ENCODE results near the gene CUL9.

CUL9 gene

DNA sequence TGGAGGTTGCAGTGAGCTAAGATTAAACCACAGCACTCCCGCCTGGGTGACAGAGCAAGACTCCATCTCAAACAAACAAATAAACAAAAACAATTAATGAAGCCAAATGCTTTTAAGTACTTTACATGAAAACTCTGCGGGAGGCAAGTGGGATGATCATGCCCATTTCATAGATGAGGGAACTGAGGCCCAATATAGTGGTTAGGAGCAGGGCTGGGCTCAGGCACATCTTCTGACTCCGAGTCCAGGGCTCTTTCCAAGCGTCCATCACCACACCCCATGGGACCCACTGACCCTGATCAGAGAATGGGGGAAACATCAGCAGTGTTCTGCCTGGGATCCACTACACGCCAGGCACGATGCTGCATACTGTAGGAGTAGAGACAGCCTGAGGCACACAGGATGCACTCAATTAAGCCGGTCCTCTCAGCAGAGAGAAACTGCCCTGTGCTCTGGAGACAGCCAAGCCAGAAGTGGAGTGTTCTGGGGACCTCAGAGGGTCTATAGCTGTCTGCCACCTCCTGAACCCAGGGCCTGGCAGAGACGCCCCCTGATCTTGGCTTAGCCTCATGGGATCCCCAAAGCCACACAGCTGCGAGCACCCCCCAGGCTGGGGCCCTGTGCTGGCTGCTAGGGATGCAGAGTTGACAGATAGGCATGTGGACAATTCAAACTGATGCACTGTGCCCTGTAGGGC is 74.8 kb downstream of the CUL9 start:
- H3K4me1 ChIP-seq (ENCODE audit: insufficient read depth, low read length): no peaks in the 10 kb centered on the region
- no peaks in the 10 kb centered on the region for H3K79me2 ChIP-seq (ENCODE audit: insufficient read depth, low read length)
- H3K4me3 ChIP-seq (ENCODE audit: low read depth in 1 of 2, low read length in 2 of 2): no peak overlapping the region
- TF ChIP-seq, protein P1, sequence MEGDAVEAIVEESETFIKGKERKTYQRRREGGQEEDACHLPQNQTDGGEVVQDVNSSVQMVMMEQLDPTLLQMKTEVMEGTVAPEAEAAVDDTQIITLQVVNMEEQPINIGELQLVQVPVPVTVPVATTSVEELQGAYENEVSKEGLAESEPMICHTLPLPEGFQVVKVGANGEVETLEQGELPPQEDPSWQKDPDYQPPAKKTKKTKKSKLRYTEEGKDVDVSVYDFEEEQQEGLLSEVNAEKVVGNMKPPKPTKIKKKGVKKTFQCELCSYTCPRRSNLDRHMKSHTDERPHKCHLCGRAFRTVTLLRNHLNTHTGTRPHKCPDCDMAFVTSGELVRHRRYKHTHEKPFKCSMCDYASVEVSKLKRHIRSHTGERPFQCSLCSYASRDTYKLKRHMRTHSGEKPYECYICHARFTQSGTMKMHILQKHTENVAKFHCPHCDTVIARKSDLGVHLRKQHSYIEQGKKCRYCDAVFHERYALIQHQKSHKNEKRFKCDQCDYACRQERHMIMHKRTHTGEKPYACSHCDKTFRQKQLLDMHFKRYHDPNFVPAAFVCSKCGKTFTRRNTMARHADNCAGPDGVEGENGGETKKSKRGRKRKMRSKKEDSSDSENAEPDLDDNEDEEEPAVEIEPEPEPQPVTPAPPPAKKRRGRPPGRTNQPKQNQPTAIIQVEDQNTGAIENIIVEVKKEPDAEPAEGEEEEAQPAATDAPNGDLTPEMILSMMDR (IDR thresholded peaks at IDR 0.05; ENCODE audit: borderline replicate concordance, extremely low read depth, low read length, poor library complexity, severe bottlenecking): no peak
- no peak for TF ChIP-seq EZH2 (IDR thresholded peaks at IDR 0.05; ENCODE audit: borderline replicate concordance, low read depth, low read length, severe bottlenecking)
- ATAC-seq (ENCODE audit: insufficient read depth, low read depth) (0 out of 3 replicates have a peak, but pooled peaks have one; percentile 12), DNase-seq (no peak)
- no peak overlapping the region for H2AFZ ChIP-seq (ENCODE audit: low read depth, low read length)
- H3K9ac ChIP-seq (ENCODE audit: low read depth, low read length): no peak overlapping the region
- H3K36me3 ChIP-seq (ENCODE audit: insufficient read depth, low read length): no peaks in the 10 kb centered on the region
- H3K27me3 ChIP-seq (ENCODE audit: insufficient read depth, low read length, poor library complexity): peaks cover 8% of the 10 kb centered on the region
- no peak overlapping the region for H3K4me2 ChIP-seq (ENCODE audit: insufficient read depth, low read length)
- H4K20me1 ChIP-seq (ENCODE audit: insufficient read depth, low read length): no peaks in the 10 kb centered on the region
- no peak overlapping the region for H3K27ac ChIP-seq (ENCODE audit: low read length)
- H3K9me3 ChIP-seq (ENCODE audit: insufficient read depth, low read length, severe bottlenecking): no peaks in the 10 kb centered on the region

GRCh38 chr6:43257367-43258145 is 75.6 kb downstream of the CUL9 start:
- Histone ChIP-seq H3K27ac (ENCODE audit: low read length) (no peak overlapping the region), H3K4me1 (ENCODE audit: insufficient read depth, low read length) (no peaks in the 10 kb centered on the region), H3K27me3 (ENCODE audit: insufficient read depth, low read length, poor library complexity) (peaks cover 5% of the 10 kb centered on the region), H3K79me2 (ENCODE audit: insufficient read depth, low read length) (no peaks in the 10 kb centered on the region), H3K4me2 (ENCODE audit: insufficient read depth, low read length) (no peak overlapping the region), H3K9ac (ENCODE audit: low read depth, low read length) (no peak overlapping the region), H3K9me3 (ENCODE audit: insufficient read depth, low read length, severe bottlenecking) (no peaks in the 10 kb centered on the region), H4K20me1 (ENCODE audit: insufficient read depth, low read length) (no peaks in the 10 kb centered on the region), H3K4me3 (ENCODE audit: low read depth in 1 of 2, low read length in 2 of 2) (no peak overlapping the region), H2AFZ (ENCODE audit: low read depth, low read length) (no peak overlapping the region), H3K36me3 (ENCODE audit: insufficient read depth, low read length) (no peaks in the 10 kb centered on the region)
- no peak for DNase-seq
- TF ChIP-seq, protein P1 (IDR thresholded peaks at IDR 0.05; ENCODE audit: borderline replicate concordance, extremely low read depth, low read length, poor library complexity, severe bottlenecking): no peak
- no peak for TF ChIP-seq EZH2 (IDR thresholded peaks at IDR 0.05; ENCODE audit: borderline replicate concordance, low read depth, low read length, severe bottlenecking)
- ATAC-seq (ENCODE audit: insufficient read depth, low read depth): no peak

- H3K4me3 ChIP-seq (ENCODE audit: low read depth in 1 of 2, low read length in 2 of 2): no peak overlapping the region
- no peaks in the 10 kb centered on the region for H4K20me1 ChIP-seq (ENCODE audit: insufficient read depth, low read length)
- no peaks in the 10 kb centered on the region for H3K36me3 ChIP-seq (ENCODE audit: insufficient read depth, low read length)
- no peak overlapping the region for H3K9ac ChIP-seq (ENCODE audit: low read depth, low read length)
- no peak for TF ChIP-seq EZH2 (IDR thresholded peaks at IDR 0.05; ENCODE audit: borderline replicate concordance, low read depth, low read length, severe bottlenecking)
- TF ChIP-seq, protein P1 (IDR thresholded peaks at IDR 0.05; ENCODE audit: borderline replicate concordance, extremely low read depth, low read length, poor library complexity, severe bottlenecking): no peak
- no peak for ATAC-seq (ENCODE audit: insufficient read depth, low read depth)
- no peaks in the 10 kb centered on the region for H3K79me2 ChIP-seq (ENCODE audit: insufficient read depth, low read length)
- no peaks in the 10 kb centered on the region for H3K4me1 ChIP-seq (ENCODE audit: insufficient read depth, low read length)
- H2AFZ ChIP-seq (ENCODE audit: low read depth, low read length): no peak overlapping the region
- no peak overlapping the region for H3K4me2 ChIP-seq (ENCODE audit: insufficient read depth, low read length)
- H3K9me3 ChIP-seq (ENCODE audit: insufficient read depth, low read length, severe bottlenecking): no peaks in the 10 kb centered on the region
- peaks cover 5% of the 10 kb centered on the region for H3K27me3 ChIP-seq (ENCODE audit: insufficient read depth, low read length, poor library complexity)
- DNase-seq: no peak
- H3K27ac ChIP-seq (ENCODE audit: low read length): no peak overlapping the region
Observed at GRCh38 chr6:43258180-43258579, 76.2 kb downstream of the CUL9 start.
